PC-9 (cell line): ENCODE data around the gene HMGN2.

Experiments used
- EZH2 ChIP-seq: fragments of 200-600 bp; sonication (generic); IDR thresholded peaks from 2 replicates; pipeline ENCODE4 v1.8.0; 2017; ENCODE audit warnings: antibody characterized with exemption, low read depth
- TF ChIP-seq, protein P1 (sequence below): fragments of 200-600 bp; sonication (generic); conservative IDR thresholded peaks from 2 replicates; pipeline ENCODE4 v1.6.1; 2017; ENCODE audit warnings: mixed run types, antibody characterized with exemption, mild to moderate bottlenecking, moderate library complexity

DNA sequence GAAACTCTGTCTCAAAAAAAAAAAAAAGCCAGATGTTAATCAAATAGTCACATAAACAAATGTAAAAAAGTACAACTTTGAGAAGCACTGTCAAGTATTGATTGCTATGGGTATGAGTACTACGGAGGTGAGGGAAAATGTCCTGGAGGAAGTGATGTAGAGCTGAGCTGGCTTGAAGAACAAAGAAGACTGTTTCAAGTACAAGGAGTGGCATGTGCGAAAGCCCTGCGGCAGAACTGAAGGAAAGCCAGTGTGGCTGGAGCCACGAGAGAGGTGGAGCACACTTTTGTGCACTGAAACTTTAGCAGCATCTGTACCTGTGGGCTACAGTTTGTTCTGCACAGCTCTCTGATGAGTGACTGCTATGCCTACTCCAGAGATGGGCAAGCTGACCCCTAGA lies 51.9 kb downstream of the HMGN2 start:
- TF ChIP-seq, protein P1, sequence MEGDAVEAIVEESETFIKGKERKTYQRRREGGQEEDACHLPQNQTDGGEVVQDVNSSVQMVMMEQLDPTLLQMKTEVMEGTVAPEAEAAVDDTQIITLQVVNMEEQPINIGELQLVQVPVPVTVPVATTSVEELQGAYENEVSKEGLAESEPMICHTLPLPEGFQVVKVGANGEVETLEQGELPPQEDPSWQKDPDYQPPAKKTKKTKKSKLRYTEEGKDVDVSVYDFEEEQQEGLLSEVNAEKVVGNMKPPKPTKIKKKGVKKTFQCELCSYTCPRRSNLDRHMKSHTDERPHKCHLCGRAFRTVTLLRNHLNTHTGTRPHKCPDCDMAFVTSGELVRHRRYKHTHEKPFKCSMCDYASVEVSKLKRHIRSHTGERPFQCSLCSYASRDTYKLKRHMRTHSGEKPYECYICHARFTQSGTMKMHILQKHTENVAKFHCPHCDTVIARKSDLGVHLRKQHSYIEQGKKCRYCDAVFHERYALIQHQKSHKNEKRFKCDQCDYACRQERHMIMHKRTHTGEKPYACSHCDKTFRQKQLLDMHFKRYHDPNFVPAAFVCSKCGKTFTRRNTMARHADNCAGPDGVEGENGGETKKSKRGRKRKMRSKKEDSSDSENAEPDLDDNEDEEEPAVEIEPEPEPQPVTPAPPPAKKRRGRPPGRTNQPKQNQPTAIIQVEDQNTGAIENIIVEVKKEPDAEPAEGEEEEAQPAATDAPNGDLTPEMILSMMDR, result no peak
- TF ChIP-seq EZH2, result no peak
